DMS 273 treated with DMSO at 0.1 percent for 48 hours (cell line): Measurements from ENCODE around the gene NLGN1.

ENCODE experiments used
- DNase-seq: peaks from one replicate; lab custom pipeline; 2025; lab: John Stamatoyannopoulos, UW

NLGN1 gene

GRCh38 chr3:173719585-173719984, 322.0 kb downstream of the NLGN1 start:
- DNase-seq: no peak

- no peak for DNase-seq
Observed at GRCh38 chr3:173725507-173725906, 328.0 kb downstream of the NLGN1 start.

GRCh38 chr3:173730391-173730790, 332.8 kb downstream of the NLGN1 start:
- no peak for DNase-seq

GRCh38 chr3:173732237-173732636, 334.7 kb downstream of the NLGN1 start:
- DNase-seq: no peak

GRCh38 chr3:173733029-173733652, 335.6 kb downstream of the NLGN1 start:
- no peak for DNase-seq

GRCh38 chr3:173734473-173734872, 336.9 kb downstream of the NLGN1 start:
- DNase-seq: no peak

GRCh38 chr3:173734895-173735294, 337.4 kb downstream of the NLGN1 start:
- DNase-seq: no peak

- DNase-seq: no peak
Observed at GRCh38 chr3:173735841-173736240, 338.3 kb downstream of the NLGN1 start.

GRCh38 chr3:173737167-173737808, 339.7 kb downstream of the NLGN1 start:
- no peak for DNase-seq

- DNase-seq: no peak
Observed at GRCh38 chr3:173739726-173740125, 342.2 kb downstream of the NLGN1 start.

- DNase-seq: no peak
Observed at GRCh38 chr3:173742491-173742890, 344.9 kb downstream of the NLGN1 start.

- no peak for DNase-seq
Observed at GRCh38 chr3:173743111-173743510, 345.6 kb downstream of the NLGN1 start.

- DNase-seq: no peak
Observed at GRCh38 chr3:173743516-173743915, 346.0 kb downstream of the NLGN1 start.

- no peak for DNase-seq
Observed at GRCh38 chr3:173744479-173744878, 346.9 kb downstream of the NLGN1 start.

GRCh38 chr3:173744895-173745294, 347.4 kb downstream of the NLGN1 start:
- no peak for DNase-seq

GRCh38 chr3:173745952-173746682, 348.6 kb downstream of the NLGN1 start:
- no peak for DNase-seq

- no peak for DNase-seq
Observed at GRCh38 chr3:173747427-173747826, 349.9 kb downstream of the NLGN1 start.

- no peak for DNase-seq
Observed at GRCh38 chr3:173748105-173748504, 350.6 kb downstream of the NLGN1 start.

- no peak for DNase-seq
Observed at GRCh38 chr3:173750095-173750494, 352.6 kb downstream of the NLGN1 start.

GRCh38 chr3:173750591-173750990, 353.0 kb downstream of the NLGN1 start:
- DNase-seq: no peak

- DNase-seq: no peak
Observed at GRCh38 chr3:173753593-173753992, 356.0 kb downstream of the NLGN1 start.

GRCh38 chr3:173755161-173755560, 357.6 kb downstream of the NLGN1 start:
- no peak for DNase-seq

GRCh38 chr3:173761161-173761560, 363.6 kb downstream of the NLGN1 start:
- DNase-seq: peak; percentile 85
